GM12873 (cell line): ENCODE measurements around the gene KBTBD13.

ENCODE experiments used
- TF ChIP-seq, protein P1 (sequence below): IDR thresholded peaks from 2 replicates; pipeline ENCODE4 v1.5.1; 2012; ENCODE audit warnings: low read depth, mild to moderate bottlenecking, moderate library complexity, low read length, control low read depth; ENCODE audit not compliant: insufficient read depth; ENCODE audit errors: missing control alignments

KBTBD13 gene

DNA sequence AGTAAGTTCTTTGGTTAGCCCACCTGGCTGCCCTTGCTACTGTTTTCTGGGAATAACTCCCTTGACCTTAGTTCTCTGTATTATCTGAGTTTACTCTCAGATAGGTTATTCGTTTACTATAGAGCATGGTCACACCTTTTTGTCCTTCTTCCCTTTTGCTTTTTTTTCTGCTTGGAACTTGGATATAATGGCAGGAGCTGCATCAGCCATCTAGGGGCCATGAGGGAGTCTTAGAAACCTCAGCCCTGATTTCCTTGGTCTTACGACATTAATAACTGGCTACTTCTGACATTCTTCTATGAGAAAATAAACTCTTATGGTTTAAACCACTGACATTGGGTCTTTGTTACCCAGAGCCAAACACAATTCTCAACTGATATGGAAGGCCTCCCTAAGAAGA is 34.8 kb upstream of the KBTBD13 start:
- TF ChIP-seq, protein P1, sequence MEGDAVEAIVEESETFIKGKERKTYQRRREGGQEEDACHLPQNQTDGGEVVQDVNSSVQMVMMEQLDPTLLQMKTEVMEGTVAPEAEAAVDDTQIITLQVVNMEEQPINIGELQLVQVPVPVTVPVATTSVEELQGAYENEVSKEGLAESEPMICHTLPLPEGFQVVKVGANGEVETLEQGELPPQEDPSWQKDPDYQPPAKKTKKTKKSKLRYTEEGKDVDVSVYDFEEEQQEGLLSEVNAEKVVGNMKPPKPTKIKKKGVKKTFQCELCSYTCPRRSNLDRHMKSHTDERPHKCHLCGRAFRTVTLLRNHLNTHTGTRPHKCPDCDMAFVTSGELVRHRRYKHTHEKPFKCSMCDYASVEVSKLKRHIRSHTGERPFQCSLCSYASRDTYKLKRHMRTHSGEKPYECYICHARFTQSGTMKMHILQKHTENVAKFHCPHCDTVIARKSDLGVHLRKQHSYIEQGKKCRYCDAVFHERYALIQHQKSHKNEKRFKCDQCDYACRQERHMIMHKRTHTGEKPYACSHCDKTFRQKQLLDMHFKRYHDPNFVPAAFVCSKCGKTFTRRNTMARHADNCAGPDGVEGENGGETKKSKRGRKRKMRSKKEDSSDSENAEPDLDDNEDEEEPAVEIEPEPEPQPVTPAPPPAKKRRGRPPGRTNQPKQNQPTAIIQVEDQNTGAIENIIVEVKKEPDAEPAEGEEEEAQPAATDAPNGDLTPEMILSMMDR = no peak

DNA sequence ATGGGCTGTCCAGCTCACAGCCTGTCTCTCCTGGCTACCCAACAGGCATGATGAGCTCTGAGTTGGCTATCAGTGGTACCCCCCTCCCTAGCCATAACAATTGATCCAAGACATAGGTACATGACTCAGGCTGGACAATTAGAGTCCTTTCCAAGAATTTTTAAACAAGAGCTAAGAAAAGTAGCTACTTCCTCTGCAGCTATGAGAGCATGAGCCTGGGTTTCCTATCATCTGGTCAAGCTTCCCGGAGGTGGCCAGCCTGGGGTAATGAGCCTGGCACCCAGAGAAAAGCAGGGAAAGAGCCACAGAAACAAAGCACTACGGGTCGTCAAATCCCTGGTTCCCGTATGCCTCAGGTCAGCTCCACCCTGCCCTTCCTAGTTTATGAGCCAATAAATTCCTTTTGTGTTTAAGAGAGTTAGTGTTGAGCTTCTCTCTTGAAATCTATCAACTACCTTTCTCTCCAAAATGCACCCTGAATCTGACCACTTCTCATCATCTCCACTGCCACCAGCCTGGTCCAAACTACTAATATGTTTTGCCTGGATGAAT is 33.7 kb upstream of the KBTBD13 start:
- TF ChIP-seq, protein P1 = no peak

DNA sequence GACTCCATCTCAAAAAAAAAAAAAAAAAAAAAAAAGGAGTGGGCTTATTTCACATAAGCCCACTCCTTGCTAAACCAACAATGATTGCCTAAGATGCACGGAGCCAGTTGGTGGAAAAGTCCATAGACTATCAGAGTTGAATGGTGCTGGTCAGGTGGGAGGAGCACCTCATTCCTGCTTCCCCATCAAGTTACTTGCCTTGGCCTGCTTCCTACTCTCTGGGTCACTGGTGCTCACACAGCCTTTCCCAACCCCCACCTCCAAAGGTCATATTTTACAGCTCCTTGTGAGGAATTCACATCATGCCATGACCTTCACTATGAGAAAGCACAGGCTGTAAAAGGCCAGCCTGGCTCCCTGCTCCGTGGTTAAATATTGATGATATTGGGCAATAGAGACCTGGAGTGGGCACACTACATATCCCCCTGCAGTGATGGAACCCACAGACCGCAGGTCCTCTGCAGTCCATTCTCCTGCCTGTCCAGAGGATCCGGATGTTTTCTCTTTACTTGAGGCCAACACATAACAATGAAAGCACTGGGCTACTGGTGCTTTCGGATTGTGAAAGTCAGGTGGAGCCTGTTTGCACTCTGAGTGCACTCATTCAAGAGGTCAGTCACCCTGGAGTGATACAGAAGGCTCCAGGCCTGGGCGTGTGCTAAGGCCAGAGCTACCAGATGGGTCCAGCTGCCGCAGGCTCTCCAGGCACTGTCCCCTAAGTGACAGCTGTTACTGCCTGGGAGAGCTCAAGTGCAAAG is 31.6 kb upstream of the KBTBD13 start, which contains the start of gene SLC51B:
Gene SLC51B (plus strand): TSS at position 664 of the 758 bp plus-strand sequence. CDS start 4,618 bp downstream, outside the sequence.
- TF ChIP-seq, protein P1 = no peak

DNA sequence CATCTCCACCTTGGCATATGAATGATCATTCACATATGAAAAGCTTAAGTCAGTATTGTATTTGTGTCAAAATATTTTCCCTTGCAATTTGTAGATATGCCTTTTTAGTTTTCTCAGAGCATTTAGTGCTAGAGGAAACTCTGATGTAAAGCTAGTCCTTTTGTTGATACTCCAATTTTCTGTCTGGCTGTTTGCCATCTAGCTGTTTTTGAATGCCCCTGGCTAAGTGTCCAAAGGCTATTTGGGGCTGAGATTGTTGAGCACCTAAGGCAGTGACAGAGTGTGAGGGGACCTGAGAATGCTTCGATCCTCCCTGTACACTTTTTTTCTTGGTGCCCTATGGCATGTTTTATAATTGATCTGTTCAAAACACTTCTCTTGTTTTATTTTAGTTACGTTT is 28.3 kb upstream of the KBTBD13 start:
- TF ChIP-seq, protein P1 = no peak

DNA sequence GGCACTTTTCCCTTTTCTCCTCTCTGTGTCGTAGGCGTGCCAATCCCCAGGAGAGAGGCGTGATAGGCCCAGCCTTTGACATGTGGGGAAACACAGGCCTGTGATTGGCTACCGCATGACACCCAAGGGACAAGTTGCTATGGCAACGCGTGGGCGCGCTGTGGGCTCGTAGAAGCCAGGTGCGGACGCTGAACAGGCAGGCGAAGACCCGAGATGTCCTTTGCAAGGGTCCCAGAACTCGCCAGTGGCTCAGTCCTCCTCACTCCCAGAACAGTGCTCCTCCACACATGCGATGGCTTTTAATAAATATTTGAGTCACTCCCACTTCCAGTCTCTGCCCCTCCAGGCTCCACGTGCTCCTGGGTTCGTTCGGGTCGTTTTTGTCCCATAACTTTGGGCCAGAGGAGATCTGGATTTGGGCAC is 27.1 kb upstream of the KBTBD13 start:
- TF ChIP-seq, protein P1 = no peak

DNA sequence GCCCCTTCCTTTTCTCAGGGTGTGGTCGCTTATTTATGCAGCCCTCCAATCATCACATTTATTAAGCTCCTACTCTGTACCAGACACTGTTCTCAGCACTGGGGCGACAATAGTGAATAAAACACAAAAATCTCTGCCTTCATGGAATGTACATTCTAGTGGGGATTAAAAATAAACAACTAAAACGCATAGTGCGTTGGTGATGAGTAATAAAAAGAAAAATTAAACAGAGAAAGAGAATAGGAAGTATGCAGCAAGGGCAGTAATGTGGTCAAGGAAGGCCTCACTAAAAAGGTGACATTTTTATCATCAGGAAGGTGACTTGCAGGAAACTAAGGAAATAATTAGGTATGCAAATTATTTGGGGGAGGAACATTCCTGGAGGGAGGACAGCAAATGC is 26.3 kb upstream of the KBTBD13 start:
- TF ChIP-seq, protein P1 = no peak

DNA sequence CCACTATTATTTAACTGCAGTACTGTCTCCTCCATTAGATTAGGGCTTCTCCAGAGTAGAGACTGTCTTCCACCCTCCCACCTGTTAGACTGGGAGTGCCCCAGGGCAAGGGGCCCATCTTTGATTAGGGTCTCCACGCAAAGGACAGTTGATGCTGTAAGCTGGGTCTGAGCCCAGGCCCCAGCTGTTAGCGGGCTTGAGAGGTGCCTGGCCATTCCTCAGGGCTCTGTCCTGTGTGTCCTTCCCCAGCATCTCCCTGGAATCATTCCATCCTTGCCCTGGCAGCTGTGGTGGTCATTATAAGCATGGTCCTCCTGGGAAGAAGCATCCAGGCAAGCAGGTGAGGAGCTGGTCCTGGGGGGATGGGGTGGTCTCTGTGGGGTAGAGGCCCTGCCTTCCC is 25.3 kb upstream of the KBTBD13 start:
- TF ChIP-seq, protein P1 = no peak
